Activated CD8-positive, alpha-beta memory T cell treated with anti-CD3 and anti-CD28 coated beads, Interleukin-2, amount 50 U/mL, for 4 hours (primary cell): ENCODE measurements around the gene ARSB.
"Not testable (repeated sequence)": the region's sequence is repeated elsewhere in the genome, so short reads cannot be mapped to it uniquely, and the experiment has no call there.

Experiments used
- DNase-seq: peaks from one replicate; pipeline ENCODE4 v3.0.0-alpha.2; 2020

ARSB gene

GRCh38 chr5:78929833-78930232 is 55.3 kb downstream of the ARSB start:
- DNase-seq: no peak

- DNase-seq: no peak
These were observed 57.3 kb downstream of the ARSB start for GRCh38 chr5:78927657-78928282.

GRCh38 chr5:78926252-78926651 is 58.9 kb downstream of the ARSB start:
- no peak for DNase-seq

GRCh38 chr5:78925129-78925876 is 59.8 kb downstream of the ARSB start:
- no peak for DNase-seq

- DNase-seq: no peak
These were observed 61.5 kb downstream of the ARSB start for GRCh38 chr5:78923622-78923970.

- no peak for DNase-seq
These were observed 62.1 kb downstream of the ARSB start for GRCh38 chr5:78922879-78923621.

- no peak for DNase-seq
These were observed 64.5 kb downstream of the ARSB start for GRCh38 chr5:78920604-78921003.

DNA sequence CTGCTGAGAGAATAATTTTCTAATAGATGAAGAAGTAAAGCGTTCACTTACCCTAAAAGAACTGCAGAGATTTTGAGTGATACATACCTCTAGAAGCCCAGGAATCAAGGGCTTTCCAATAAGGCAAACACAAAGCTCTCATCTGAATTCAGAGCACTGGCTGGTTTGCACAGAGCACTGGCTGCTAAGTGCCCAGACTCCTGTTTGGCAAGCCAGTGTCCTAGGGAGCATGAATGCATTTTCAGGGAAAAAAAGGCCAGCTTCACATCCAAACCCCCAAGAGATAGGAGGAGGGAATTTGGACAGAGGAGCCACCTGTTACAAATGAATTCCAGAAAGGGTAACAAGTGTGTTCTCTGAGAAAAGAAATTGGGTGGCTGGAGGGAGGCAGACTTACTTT is 65.3 kb downstream of the ARSB start:
- DNase-seq: no peak

GRCh38 chr5:78916044-78916443 is 69.1 kb downstream of the ARSB start:
- DNase-seq: no peak

DNA sequence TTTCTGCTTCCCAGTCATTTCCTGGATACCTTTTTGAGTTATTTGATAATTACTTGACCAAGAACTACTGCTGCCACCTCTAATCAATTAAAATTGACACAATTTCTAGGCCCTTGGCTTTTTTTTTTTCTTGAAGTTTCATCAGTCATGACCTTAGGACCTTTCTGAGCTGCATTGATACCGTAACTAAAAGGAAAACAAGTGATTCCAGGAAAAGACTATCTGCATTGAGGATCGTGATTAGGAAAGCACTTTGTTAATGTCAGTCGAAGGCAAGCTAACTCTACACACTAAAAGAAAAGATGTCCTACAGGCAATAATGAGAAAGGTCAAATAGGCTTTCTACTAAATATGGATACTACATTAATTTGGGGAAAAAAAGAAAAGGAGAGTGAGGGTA is 69.9 kb downstream of the ARSB start:
- DNase-seq: no peak

- no peak for DNase-seq
These were observed 72.3 kb downstream of the ARSB start for GRCh38 chr5:78912811-78913210.

GRCh38 chr5:78912085-78912771 is 72.9 kb downstream of the ARSB start:
- no peak for DNase-seq

- DNase-seq: not testable (repeated sequence)
These were observed 75.7 kb downstream of the ARSB start for GRCh38 chr5:78909224-78909983.

DNA sequence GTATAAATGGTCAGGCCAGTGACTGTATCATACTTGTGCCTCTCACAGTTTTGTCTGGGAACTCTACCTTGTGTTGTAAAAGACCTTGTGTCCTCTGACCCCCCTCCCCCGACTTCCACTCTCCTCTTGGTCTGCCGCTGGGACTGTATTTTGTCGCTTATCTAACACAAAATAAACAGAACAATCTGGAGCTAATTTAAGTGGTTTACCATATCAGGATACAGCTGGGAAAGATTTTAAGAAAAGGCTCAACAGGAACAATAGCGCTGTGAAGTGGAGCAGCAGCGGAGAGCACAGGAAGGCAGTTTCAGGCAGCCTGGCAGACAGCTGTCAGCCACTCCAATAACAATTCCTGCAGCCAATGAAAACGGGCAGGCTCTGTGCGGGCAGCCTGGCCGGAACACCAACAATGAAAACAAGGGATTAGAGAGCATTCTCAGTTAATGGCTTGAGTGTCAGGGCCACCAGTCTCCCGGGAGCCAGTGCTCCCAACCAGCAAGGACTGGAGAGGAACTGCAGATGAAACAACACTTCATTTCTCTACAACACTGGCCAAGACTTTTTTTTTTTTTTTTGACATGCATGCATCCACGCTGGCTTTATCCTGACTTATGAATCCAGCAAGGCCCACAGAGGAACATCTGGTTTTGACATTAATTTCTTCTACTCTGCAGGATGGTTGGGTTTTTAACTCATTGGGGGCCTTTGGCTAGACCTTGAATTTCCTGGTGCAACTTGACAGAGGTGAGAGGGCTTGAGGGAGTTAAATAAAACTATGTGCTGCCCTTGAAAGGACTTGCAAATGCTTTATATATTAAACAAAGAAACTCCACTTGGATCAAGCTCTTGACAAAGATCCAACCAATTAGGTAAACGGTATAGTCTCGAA is 76.7 kb downstream of the ARSB start:
- no peak for DNase-seq

GRCh38 chr5:78907255-78907891 is 77.7 kb downstream of the ARSB start:
- no peak for DNase-seq

DNA sequence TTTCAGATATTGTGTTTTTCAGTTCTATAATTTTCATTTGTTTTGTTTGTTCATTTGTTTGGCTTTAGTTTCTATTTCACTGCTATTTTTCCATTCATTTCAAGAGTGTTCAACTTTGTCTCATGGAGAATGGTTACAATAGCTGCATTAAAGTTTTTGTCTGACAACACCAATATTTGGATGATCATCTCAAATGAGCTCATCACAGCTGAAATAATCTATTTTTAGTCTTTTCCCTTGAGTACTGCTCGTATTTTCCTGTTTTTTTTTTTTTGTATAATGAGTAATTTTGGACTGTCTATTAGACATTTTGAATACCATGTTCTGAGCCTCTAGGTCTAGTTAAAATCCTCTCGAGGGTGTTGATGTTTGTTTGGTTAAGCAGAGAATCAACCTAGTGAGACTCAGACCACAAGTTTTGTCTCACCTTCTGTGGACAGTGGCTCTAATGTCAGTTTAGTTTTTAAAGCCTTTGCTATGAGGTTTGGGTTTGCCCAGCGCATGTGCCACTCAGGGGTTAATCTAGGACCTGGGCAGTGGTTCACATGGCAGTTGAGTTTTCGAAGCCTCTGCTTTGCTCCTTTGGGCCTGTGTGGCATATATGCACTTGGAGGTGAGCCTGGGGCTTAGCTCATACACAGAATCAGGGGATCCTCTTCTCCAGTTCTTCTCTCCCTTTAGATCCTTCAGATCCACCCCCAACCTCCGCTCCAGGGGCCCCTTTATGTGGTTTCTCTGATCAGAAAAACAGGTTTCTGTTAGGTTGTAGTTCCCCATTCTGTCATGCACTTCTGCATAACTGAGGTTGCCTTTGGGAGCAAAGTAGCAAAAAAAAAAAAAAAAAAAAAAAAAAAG is 79.8 kb downstream of the ARSB start:
- DNase-seq: no peak

DNA sequence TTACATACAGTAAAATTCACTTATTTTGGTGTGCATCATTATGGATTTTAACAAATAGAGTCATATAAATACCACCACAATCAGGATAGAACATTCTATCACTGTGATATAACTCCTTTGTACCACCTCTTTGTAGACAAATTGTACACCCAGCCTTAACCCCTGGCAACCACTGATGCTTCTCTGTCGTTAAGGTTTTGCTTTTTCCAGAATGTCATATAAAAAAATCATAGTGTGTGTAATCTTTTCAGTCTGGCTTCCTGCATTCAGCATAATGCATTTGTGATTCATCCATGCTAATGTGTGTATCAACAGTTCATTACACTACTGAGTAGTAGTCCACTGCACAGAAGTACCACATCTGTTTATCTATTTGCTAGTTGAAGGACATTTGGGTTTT is 81.2 kb downstream of the ARSB start:
- DNase-seq: no peak

- DNase-seq: no peak
These were observed 81.8 kb downstream of the ARSB start for GRCh38 chr5:78903353-78903752.

GRCh38 chr5:78899922-78900362 is 85.2 kb downstream of the ARSB start:
- no peak for DNase-seq

DNA sequence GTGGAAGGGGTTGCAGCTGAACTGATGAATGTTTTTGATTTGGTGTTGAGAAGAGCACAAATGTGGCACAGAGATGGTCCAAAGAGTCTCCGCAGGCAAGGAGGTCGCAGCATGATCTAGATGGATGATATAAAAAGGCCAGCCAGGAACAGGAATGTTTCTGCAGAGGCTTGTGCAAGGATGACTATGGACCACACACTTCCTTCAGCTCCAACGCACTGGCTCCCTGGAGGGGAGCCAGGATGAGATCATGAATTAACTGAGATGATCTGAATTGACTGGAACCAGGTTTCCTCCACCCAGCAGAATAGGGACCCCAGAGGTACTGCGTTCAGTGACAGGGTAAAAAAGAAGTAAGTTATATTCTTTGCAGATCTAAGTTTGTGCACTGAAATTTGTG is 89.0 kb downstream of the ARSB start:
- no peak for DNase-seq
